GM12864 (cell line): ENCODE measurements around the gene U2AF2.

Experiments
- DNase-seq: peaks from one replicate; pipeline ENCODE4 v3.0.0-alpha.2; 2011; ENCODE audit warnings: low read depth
- H3K4me3 ChIP-seq: 2 replicates; pipeline ENCODE4 v1.5.1; 2011; ENCODE audit warnings: mild to moderate bottlenecking, low read depth, low read length, control low read depth
- CTCF ChIP-seq: IDR thresholded peaks from 2 replicates; pipeline ENCODE4 v1.5.1; 2011; ENCODE audit warnings: low read depth, mild to moderate bottlenecking, moderate library complexity, low read length, control low read depth, inconsistent platforms; ENCODE audit errors: missing control alignments

The U2AF2 gene

GRCh38 chr19:55691561-55692481 lies 37.0 kb downstream of the U2AF2 start:
- no peak for TF ChIP-seq CTCF
- no peak overlapping the region for H3K4me3 ChIP-seq
- no peak for DNase-seq

GRCh38 chr19:55692681-55693081 lies 37.8 kb downstream of the U2AF2 start:
- no peak for TF ChIP-seq CTCF
- H3K4me3 ChIP-seq: no peak overlapping the region
- no peak for DNase-seq

GRCh38 chr19:55693336-55693974 lies 38.6 kb downstream of the U2AF2 start:
- TF ChIP-seq CTCF: no peak

GRCh38 chr19:55694241-55694655 lies 39.4 kb downstream of the U2AF2 start:
- TF ChIP-seq CTCF: no peak
- no peak for DNase-seq
- H3K4me3 ChIP-seq: no peak overlapping the region

More at GRCh38 chr19:55693336-55693974, 38.6 kb downstream of the U2AF2 start:
- H3K4me3 ChIP-seq: no peak overlapping the region
- DNase-seq: no peak

GRCh38 chr19:55694656-55695491 lies 40.0 kb downstream of the U2AF2 start:
- no peak for DNase-seq
- no peak for TF ChIP-seq CTCF
- H3K4me3 ChIP-seq: no peak overlapping the region

- H3K4me3 ChIP-seq: no peak overlapping the region
- no peak for TF ChIP-seq CTCF
- DNase-seq: no peak
Observed at GRCh38 chr19:55695511-55696290, 40.9 kb downstream of the U2AF2 start.
